HG03097 (cell line): ENCODE measurements around the gene INPP4B.
"Not testable (repeated sequence)": the region's sequence is repeated elsewhere in the genome, so short reads cannot be mapped to it uniquely, and the experiment has no call there.

ENCODE experiments used
- ATAC-seq: cut with Tn5 transposase; IDR thresholded peaks from one replicate; pipeline ENCODE4 v1.9.1; 2021; ENCODE audit not compliant: unreplicated experiment, low FRiP score

Gene INPP4B

DNA sequence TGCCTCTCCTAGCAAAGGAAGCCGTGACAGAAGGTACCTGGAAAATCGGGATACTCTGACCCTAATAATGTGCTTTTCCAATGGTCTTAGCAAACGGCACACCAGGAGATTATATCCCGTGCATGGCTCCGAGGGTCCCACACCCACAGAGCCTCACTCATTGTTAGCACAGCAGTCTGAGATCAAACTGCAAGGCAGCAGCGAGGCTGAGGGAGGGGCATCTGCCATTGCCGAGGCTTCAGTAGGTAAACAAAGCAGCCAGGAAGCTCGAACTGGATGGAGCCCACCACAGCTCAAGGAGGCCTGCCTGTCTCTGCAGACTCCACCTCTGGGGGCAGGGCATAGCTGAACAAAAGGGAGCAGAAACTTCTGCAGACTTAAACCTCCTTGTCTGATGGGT, 779.5 kb downstream of the INPP4B start:
- ATAC-seq = not testable (repeated sequence)

DNA sequence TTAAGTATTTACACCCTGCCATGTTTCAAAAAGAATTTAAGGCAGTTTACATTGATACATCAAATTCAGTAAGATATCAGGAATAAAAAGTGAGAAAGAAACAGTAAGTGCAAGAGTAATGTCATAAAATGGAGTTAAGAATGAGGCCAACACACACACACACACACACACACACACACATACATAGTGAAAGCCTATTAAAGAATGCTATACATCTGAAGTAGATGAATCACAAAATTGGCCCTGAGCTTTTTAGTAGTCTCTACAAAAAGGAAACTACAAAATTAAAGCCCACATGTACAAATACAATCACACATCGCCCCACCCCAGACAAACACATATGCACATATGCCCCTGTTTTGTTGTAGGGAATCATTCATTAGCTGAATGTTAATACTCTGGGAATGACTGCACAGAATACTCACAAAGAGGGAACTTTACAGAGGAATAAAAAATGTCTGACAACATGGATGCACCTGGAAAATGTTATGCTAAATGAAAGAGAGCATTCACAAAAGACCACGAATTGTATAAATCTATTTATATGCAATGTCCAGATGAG, 780.9 kb downstream of the INPP4B start:
- ATAC-seq = no peak

DNA sequence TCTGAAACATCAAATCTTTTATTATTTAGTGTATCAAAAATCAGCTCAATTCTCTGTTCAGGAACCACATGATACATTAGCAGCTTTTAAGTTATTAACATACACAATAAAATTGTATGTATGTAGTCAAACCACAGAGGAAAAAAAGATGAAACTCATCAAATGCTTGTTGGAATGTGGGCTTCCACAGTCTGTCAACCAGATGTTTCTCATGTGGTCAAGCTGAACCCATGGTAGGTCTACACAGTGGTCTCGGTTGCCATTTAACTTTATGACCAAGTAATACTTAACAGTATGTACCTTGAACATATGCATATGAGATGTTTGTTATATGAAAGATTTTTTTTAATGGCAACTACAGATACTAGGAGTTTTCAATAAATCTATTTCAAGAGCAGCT, 781.9 kb downstream of the INPP4B start:
- no peak for ATAC-seq

DNA sequence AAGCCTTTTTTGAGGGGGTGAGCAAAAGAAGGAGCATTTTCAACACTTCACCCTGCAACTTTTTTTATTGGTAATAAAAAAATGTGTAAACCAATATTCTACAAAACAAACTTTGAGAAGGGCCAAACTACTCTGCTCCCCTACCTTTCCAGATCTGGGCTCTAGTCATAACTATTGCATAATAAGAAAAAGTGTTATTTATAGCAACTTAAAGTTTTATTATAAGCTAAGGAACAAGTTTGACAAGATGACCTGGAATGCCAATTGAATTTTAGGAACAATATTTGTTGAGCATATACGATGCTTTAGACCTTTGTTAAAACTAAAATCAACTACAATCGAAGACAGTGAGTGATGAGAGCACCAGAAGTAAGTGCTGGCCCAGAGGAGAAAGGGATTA, 800.1 kb downstream of the INPP4B start:
- no peak for ATAC-seq

DNA sequence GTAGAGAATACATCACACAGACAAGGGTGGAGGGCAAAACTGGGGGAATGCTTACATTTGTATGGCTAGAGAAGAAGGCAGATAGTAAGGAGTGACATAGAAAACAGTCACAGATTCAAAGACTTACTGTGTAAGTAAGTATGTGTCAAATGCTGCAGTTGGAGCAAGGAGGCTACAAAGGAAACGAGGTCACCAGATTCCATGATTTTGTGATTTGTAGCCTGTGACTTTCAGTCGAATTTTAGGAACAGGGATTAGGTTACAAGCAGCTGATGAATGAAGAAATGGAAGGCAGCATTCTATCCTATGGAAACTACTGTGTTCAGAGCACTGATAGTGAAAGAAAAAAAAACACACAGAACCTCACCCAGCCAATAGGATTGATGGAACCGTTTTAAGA, 801.8 kb downstream of the INPP4B start:
- ATAC-seq = no peak

DNA sequence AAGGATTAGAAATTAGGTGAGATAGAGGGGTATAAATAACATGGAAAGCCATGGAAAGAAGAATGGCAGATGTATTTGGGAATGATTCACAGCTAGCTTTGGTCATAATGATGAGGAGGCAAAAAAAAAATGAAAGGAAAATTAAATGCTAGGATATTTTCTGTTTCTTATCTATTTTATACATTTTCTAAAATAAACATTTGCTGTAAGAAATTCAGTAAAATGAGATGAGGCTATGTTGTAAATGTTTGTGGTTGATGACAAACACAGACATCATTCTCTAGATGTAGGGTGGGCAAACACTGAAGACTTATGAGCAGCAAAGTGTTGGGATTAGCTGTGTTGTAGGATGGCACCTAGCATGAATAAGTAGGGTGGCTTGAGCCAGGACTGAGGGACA, 802.6 kb downstream of the INPP4B start:
- ATAC-seq = no peak

DNA sequence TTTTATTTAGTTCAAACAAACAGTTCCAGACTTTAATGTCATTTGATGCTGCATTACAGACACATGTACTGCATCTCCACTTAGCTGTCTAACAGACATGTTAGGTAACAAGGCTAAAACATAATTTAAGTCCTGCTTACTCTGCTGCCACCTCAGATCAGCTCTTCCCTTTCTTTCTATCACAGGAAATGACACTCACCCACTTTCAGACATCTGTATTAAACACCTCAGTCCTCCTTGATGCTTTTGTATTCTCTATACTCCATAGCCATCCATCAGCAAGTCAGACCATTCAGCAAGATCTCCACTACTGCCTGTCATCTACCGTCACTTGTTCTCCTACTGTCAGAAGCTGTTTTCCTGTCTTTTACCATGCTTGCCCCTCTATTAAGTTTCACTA, 804.3 kb downstream of the INPP4B start:
- no peak for ATAC-seq

DNA sequence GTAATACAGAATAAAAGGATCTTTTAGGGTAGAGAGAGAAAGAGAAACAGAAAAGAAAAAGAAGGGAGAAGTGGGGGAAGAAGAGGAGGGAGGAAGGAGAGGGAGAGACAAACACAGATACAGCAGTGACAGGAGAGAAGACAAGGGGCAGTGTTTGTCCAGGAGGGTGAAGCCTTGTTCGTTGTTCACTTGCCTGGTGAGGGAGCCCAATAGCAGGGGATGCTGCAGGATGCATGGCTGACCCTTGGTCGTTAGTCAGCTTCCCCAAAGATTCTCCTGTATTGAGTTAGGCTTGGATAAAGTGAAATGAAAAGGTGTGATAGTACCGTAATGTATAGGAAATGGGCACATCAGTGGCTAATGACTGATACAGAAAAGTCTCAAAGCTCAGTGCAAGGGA, 806.1 kb downstream of the INPP4B start:
- ATAC-seq = no peak

DNA sequence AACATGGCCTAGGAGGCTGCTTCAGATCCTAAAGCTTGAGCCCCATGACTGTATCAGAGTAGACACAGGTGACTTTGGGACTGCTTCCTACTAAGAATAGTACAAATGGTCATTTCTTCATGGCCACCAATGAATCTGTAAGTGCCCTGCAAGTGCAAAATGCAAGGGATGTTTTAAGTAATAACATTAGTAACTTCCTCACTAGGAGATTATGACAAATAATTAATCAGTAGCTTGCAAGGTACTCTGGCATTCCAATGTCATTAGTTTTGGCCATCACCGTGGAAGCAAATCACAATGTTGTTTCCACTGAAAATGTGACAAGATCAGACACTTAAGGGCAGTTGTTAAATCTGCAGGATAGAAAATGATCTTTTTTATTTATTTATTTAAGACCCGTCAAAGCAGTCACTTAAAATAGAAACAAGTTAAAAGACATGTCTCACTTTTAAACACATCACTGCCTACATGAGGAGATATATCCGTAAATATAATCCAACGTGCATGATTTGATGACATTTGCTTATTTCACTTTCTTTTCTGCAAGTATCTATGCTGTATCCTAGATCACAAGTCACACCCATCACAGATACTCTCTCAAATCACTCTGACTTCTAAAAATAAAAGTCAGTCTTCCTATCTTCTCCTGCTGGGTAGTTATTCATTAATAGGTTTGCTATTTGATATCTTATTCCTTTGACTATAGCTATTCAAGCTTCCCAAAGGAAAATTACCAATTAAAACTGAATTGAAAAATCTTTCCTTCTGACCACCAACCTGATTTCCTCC, 809.1 kb downstream of the INPP4B start:
- ATAC-seq = no peak

DNA sequence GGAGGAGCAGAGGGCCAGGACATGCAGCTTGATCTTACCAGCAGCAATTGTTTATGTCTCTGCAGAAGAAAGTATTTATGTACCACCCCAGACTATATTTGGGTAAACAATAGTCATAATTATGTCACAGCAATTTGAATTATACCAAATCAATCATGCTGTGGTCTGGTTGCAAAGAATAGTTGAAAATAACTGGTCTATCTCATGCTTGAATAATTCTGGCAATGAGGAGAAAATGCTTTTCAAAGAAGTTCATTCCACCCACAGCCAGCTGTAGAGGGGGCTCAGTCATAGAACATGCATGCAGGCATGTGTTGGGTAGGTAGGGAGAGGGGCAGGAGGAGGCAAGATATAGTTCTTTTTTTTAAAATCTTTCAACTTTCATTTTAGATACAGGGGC, 810.5 kb downstream of the INPP4B start:
- ATAC-seq = no peak

DNA sequence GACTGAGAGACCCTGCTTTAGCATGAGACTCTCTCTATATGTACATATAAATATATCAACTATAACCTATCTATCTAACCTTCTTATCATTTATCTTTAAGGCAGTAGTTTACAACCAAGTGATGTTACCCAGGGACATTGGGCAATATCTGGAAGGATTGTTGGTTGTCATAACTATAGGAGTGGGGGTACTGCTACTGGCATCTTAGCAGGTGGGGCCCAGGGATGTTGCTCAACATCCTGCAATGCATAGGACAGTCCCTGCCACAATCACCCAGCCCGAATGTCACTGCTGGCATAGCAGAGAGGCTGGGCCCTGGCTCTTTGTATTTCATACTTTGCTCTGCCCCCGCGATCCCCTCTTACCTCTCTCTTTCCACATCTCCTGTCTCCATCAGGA, 812.0 kb downstream of the INPP4B start:
- ATAC-seq = no peak

DNA sequence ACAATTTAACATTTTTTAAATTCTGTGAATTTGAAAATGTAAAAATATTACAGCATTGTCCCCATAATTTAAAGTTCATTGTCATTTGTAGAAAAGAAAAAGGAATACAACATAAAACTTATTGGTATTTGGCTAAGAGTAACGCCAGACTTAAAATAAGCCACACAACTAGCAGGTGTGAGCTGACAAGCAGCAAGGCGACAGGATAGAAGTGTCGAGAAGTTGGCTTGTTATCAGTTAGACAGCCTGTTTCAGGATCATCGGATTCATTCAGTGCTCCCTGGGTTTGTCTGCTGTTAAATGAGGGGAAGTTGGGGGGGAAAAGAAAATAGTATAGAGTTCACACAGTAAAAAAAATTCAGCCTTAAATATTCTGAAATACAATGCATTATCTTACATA, 816.1 kb downstream of the INPP4B start:
- no peak for ATAC-seq

DNA sequence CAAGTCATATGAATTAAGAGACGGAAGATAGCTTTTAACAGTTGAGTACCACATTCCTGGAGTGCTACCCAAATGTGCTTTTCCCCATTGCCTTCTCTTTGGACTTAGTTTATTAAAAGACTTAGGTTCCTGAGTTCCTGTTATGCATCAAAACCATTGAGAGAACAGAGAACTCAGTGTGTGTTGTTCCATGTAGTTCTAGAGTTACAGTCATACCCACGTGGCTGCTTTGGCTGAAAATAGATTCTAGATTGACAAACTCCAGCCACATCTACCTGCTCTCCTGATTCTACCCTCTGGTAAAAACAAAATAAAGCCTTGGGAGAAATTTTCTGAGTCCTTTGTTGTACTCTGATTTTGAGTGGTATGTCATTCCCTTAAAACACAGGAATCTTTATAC, 824.3 kb downstream of the INPP4B start:
- no peak for ATAC-seq

DNA sequence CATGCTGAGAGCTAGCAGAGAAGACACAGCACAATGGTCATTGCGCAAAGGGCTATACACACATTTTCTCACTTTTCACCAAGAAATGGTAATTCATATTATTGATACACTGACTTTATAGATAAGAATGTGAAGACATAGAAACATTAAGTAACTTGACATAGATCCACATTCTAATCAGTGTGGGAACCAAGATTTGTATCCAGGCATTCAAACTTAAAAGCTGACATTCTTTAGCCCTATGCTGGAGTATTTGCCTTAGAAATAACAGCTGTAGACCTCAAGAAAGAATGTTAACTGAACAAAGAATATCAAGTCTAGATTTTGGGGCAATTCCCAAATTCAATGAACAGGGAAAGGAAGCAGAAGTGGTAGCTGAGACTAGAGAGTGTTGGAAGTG, 824.9 kb downstream of the INPP4B start:
- ATAC-seq = no peak

DNA sequence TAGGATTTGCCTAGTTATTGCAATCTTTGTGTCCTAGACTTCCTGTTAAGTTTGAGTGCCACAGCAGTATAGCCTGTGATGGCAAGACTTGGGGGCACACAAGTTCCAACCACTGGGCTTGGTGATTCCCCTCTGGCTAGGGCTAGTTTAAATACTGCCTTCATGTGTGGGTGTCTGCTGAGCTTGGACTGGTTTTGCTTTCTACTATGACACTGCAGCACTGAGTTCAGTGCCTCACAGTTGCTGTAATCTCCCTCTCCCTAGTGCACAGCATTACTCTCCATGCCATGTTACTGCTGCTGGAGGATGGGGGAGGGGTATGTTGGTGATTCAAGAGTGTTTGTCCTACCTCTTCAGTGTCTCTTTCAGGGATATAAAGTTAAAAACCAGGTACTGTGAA, 830.1 kb downstream of the INPP4B start:
- no peak for ATAC-seq

DNA sequence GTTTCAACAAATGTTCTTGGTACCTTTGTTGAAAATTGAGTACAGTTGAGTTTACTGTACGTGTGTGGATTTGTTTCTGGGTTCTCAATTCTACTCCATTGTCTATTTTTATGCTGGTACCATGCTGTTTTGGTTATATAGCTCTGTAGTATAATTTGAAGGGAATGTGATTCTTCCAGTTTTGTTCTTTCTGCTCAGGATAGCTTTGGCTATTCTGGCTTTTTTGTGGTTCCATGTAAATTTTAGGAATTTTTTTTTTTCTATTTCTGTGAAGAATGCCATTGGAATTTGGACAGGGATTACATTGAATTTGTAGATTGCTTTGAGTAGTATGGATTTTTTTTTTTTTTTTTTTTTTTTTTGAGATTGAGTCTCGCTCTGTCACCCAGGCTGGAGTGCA, 836.4 kb downstream of the INPP4B start:
- ATAC-seq = no peak

DNA sequence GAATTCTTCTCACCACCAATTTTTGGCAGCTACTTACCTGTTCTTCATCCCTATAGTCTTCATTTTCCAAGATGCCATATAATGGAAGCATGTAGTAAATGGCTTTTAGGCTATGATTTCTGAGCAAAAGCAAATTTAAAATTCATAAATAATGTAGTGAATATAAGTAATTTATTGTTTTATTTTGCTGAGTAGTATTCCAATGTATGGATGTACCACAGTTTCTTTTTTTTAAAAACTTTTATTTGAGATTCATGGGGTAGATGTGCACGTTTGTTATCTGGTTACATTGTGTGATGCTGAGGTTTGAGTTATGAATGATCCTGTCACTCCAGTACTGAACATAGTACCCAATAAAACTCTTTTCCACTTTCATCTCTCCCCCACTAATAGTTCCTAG, 840.6 kb downstream of the INPP4B start:
- ATAC-seq = no peak

DNA sequence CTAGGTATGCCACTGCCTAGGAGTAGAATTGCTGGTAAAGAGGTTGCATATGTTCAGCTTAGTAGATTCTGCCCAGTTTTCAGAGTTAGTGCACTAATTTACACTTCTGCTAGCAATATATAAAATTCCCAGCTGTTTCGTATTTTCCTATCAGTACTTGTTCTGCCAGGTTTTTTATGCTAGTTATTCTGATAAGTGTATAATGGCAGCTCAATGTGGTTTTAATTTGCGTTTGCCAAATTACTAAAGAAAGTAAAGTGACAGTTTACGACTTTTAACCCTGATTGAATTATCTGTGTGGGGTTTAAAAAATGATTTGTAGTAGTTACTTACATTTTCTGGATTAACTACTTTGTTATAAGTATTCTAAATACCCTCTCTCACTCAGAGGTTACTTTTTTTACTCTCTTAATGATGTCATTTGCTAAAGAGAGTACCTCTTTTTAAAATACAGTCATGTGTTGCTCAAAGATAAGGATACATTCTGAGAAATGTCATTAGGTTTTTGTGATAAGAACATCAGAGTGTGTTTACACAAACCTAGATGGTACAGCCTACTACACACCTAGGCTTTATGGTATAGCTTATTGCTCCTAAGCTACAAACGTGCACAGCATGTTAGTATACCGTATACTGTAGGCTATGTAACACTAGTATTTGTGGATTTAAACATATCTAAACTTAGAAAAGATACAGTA, 846.5 kb downstream of the INPP4B start:
- no peak for ATAC-seq

DNA sequence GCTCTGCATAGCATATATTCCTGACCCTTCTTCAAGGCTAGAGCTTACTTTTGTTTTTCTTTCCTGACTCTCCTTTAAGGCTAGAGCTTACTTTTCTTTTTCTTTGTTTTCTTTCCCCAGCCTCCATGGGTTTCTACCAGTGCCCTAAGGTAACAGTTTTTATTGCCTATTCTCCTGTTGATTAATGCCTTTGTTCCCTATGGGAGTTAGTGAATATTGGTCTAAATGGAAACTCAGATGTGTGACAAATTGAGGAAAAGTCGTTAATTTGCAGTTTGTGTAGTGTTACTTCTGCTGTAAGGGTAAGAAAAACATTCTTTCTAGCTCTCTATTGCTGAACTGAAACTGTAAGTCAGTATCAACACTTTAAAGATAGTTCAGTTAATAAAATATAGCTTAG, 851.0 kb downstream of the INPP4B start:
- ATAC-seq = no peak

DNA sequence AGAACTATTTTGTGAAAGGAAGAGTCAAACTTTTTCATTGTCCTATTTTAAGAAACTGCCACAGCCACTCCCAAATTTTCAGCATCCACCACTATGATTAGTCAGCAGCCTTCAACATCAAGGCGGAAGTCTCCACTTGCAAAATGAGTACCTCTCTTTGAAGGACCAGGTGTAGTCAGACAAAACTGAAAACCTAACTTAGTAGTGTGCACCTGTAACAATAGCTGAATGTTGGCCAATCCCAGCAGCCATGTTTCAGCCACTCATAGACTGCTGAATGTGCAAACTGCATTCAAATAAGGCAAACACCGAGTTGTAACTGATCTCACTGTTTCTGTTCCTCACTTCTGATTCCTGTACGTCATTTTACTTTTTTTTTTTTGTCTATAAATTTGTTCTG, 868.7 kb downstream of the INPP4B start:
- no peak for ATAC-seq
